ENCODE measurements around the gene SEMA3F.
A peak's percentile ranks its signal among the peaks of the same experiment; 100 is the strongest.

SEMA3F gene

DNA sequence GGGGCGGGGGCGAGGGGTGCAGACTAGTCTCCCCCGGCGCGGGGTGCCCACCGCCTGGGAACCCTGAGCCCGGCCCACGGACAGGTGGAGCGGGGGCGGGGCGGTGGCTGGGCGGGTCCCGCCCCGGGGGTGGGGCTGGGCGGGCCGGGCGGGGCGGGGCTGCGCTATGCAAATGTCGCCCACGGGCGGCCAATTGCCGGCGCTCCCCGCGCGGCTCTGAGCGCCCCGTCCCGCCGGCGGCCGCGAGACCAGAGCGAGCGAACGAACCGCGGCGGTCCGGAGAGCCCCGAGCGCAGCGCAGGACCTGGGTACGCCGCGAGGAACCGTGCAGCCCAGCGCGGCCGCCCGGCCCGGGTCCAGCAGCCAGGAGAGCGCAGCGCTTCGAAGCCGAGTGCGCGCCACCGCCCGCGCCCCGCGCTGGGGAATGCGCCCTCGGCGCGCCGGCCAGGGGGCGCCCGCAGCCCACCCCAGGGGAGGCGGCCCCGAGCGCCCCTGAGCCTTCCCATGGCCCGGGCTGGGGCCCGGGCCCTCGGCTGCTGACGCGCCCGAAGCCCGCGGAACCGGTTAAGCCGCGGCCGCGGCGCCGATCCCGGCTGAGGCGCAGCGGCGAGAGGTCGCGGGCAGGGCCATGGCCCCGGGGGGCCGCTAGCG is at the start of gene SEMA3F:
TSS of gene SEMA3F (plus strand) at position 485 of the 651 bp plus-strand sequence. CDS start 4,299 bp downstream, outside the sequence.
- peak; percentile 60 for DNase-seq (ENCODE audit: low read depth)

DNA sequence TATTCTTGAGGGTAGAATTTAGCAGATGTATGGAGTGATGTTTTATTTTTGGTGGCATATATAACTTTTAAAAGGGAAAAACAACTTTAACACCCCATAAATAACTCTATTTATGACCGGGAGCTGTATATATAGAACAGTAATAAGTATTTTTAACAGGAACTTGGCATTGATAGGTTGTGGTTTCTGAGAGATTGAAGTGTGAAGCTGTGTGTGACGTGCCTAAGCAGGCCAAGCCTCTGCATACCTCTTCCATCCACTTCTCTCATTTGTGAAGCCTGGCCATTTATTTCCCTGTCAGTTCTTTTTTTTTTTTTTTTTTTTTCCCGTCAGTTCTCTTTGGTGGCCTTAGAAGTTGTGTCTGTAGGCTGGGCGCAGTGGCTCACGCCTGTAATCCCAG is 43.4 kb upstream of the SEMA3F start:
- DNase-seq (ENCODE audit: low read depth) = no peak

DNA sequence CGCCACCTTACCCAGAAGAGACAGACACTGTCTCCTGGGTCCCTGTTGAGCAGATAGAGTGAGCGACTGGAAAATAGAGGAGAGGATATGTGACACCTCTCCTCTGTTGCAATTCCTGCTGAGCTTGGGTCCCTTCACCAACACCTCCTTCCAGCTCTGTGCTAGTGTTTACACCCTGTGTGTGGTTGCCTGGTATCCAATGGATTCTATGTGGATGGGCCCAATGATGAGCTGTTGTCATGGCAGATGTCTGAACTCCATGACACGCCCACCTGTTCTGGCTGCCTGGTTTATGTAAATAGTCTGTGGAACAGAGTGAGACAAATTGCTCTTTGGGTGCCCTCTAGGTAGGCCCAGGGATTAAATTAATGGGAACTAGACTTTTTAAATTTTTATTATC is 42.7 kb upstream of the SEMA3F start:
- DNase-seq (ENCODE audit: low read depth) = no peak

DNA sequence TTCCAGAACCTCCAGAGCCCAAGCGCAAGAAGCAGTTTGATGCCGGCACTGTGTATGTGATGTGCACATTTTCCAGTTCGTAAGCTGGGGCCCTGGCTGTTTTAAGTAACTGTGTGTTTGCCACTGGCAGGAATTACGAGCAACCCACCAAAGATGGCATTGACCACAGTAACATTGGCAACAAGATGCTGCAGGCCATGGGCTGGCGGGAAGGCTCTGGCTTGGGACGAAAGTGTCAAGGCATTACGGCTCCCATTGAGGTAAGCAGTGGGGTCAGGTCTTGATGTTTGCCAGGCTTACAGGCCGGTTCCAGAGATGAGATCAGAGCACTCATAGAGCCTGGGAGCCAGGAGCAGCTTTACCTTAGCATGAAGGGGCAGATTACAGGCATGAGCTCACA is 38.0 kb upstream of the SEMA3F start:
- no peak for DNase-seq (ENCODE audit: low read depth)

DNA sequence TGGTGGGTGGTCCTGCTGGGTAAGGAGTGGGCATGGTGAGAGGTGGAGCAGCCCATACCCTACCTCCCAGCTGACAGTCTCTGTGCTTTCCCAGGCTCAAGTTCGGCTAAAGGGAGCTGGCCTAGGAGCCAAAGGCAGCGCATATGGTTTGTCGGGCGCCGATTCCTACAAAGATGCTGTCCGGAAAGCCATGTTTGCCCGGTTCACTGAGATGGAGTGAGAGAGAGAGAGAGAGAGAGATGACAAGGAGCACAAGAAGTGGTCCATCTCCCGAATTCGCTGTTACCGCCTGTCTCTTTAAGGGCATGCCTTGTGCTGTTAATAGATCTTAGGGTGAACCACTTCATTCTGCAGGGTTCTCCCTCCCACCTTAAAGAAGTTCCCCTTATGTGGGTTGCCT is 36.9 kb upstream of the SEMA3F start:
- DNase-seq (ENCODE audit: low read depth) = no peak

DNA sequence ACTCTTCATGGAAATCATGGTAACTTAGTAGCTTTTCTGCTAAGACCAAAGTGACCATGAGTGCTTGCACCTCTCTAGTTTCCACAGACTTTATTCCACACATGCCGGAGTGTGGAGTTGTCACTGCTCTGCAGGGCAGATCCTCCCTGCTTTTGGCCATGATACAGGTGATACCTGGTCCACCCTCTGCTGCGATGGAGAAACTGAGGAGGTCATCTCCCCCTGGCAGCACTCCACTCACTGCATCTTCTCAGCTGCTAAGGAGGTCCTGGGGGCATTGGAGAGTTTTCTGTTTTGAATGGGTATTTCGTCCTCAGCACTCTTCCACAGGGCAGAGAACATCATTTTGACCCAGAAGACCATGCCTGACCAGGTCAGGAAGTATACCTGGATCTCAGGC is 35.3 kb upstream of the SEMA3F start:
- no peak for DNase-seq (ENCODE audit: low read depth)

DNA sequence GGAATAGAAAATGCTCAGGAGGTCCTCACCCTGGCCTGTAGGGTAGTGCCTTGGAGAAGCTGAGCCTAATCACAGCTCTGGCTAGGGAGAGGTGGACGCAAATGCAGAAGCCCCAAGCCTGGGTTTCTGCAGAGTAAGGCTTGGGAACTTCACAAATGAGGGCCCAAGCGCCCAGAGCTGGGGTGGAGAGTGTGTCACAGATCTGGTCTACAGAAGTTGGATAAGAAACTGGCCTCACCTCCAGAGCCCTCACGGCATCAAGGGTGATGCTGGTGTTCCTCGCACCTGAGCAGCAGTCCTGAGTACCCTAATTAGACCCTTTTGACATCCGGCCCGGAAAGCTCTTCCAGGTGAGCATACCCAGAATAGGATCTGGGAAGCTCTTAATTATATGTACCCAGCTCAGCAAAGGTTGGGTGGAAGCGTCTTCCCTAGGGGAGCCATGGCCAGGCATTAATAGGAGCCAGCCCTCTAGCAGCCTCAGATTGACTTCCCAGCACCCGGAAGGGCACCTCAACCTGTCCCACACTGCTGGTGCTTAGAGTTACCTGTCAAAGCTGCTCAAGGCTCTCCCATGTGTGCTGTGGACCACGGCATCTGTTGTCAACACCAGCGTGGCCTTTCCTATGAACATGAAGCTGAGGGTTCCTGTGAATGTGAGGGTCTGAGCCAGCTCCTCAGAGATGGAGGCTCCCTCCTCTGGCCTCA is 34.6 kb upstream of the SEMA3F start:
- DNase-seq (ENCODE audit: low read depth) = no peak

DNA sequence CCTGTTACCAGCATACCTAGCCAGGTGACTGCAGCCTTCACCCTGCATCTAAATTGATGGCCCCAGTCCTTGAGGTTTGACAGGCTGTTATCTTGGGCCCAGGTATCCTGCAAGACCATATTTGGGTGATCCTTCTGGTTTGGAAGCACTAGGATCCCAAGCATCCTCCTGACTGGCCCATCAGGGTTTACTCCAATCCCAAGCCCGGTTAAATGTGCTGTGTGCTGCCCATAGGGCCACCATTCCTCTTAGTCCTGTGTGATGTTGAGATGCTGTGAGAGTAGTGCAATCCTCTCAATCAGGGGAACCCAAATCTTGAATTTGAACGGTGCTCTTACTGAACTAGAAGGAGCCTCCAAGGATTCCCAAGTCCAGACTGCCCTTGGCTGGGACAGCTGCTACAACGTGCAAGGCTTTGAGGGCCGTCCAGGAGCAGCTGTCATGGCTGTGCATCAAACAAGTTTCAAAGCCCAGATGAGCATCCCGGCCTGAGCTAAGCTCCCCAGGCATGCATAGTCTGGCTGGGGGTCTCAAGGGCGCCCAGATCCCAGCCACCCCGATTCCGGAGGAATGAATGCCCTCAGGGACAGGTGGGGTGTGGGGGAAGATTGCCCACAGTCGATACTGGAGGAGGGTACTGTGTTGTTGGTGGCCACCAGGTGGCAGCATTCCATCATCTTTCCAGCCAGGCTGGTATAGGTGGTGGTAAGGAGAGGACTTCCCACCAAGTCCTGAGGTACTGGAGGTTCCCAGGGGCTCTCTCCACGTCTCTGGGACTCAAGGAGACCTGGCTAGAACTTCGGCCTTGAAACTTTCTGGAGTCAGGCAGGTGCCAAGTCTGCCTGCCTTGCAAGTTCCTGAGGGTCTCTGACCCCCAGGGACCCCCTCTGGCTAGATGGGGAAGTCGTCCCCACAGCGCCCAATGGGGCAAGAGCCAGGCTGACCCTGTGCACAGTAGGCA is 33.8 kb upstream of the SEMA3F start:
- DNase-seq (ENCODE audit: low read depth) = peak; percentile 53

DNA sequence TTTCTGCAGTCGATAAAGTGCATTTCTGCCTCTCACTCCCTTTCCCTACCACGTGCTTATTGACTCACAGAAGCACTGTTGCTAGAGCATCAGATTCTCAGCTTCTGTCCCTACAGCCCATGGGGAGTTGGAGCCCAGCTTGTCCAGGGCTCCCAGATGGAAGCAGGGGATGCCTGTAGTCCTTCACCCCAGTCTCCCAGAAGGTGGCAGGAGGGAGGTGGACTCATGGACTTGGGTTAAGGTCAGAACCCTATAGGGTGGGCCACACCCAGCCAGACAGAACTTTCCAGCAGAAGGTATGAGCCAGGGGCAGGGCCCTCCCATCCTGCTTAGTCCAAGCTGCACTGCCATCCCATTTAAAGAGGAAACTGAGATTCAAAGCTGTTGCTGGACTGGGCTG is 33.1 kb upstream of the SEMA3F start:
- no peak for DNase-seq (ENCODE audit: low read depth)

DNA sequence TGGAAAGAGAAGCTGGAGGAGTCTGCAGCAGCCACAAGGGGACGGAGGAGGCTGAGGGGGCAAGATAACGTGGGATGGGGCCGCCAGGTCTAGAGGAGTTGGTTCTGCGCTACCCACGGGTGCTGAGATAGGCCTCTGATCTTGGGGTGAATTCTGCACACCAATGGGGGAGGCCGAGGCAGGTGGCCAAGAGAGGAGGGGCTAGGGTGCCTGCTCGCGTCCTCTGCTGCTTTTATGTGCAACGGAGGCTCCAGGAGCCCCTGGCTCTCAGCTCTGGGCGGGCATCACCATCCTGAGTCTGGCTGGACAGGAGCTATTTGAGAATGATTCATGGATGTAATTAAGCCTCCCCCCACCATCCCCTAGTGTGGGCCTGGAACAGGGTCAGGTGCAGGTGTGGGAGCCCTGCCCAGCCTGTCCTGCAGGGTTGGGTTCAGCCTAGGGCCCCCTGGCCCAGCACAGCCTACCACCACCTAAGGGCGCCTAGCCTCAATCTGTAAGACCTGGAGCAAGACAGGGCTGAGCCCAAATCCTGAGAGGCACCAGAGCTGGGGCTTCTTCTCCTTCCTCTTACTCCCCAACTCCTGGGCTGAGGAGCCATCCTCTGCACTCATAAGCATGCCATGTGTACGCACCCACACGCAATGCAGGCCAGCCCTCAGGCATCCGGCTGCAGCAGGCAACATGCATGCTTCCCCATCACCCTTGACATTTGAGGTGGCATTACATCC is 32.3 kb upstream of the SEMA3F start:
- DNase-seq (ENCODE audit: low read depth) = no peak

DNA sequence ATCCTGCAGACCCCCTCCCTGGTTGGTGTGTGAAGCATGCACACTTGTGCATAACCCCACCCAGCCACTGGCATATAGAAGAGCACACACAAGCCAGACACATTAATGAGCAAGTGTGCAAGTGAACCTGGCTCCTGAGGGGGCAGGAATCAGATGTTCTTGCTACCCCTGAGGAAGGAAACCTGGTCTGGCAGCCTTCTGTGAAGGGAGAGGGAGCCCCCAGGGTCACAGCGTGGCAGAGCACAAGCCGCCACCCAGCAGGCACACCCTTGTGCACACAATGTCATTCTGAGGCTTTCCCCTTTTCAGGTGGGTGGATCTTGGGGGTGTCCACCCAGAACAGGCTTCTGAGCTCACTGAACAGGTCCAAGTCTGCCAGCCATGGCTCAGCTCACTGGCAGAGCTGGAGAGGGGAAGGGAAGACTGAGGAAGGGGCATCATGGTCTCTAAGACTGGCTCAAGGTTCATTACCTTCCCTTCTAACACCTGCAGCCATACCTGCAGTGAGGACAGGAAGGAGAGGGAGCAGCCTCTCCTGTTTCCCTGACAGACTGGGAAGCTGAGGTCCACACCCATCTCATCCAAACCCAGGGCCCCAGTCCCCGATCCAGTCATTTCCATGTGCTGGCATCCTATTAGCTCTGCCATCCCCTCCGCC is 31.6 kb upstream of the SEMA3F start:
- no peak for DNase-seq (ENCODE audit: low read depth)

DNA sequence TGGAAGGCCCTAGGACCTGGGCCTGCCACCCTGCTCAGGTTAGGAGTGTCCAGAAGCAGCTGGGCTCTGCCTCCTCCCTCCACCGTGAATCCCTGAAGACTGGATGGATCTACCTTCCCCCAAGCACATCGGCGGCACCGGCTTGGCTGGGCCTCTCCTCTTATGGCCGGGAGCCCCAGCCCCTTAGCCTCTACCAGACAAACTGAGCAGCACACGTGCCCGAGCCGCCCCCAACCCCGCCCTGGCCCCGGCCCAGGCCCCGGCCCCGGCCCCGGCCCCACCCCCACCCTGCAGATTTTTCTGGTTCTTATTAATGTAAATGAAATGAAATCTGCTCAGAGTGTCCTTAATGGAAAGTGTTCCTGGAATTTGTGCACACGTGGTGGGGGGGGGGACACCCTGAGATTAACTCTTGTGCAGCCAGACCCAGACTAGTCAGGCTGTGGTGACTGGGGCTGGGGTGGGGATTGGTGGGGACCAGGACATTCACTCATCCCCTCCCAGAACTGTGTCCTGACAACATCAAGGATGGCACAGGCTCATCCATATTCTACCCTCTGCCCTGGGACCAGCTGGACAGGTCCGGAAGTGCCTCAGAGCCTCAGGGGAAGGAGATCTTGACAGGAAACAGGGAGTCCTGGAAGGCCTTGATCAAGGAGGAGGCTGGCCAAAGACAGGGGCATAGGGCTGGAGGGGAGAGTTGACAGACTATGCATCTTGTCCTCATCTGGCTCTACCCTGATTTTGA is 30.9 kb upstream of the SEMA3F start:
- no peak for DNase-seq (ENCODE audit: low read depth)

DNA sequence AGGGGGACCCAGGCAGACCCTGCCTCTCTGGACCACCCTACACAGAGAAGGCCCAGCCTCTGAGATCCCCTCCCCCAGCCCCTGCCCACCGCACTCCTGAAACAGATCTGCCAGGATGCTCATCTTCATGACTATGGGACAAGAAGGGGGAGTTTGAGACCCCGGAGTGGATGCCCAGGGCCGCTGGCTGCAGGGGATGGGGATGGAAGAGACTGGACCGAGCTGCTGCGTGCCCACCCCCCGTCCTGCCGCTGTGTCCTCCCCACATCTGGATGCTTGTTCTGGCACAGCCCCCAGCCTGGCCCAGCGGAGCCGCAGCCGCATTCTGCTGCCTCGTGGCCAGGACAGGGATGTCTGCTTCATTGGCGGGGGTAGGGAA is 30.3 kb upstream of the SEMA3F start:
- DNase-seq (ENCODE audit: low read depth) = no peak

DNA sequence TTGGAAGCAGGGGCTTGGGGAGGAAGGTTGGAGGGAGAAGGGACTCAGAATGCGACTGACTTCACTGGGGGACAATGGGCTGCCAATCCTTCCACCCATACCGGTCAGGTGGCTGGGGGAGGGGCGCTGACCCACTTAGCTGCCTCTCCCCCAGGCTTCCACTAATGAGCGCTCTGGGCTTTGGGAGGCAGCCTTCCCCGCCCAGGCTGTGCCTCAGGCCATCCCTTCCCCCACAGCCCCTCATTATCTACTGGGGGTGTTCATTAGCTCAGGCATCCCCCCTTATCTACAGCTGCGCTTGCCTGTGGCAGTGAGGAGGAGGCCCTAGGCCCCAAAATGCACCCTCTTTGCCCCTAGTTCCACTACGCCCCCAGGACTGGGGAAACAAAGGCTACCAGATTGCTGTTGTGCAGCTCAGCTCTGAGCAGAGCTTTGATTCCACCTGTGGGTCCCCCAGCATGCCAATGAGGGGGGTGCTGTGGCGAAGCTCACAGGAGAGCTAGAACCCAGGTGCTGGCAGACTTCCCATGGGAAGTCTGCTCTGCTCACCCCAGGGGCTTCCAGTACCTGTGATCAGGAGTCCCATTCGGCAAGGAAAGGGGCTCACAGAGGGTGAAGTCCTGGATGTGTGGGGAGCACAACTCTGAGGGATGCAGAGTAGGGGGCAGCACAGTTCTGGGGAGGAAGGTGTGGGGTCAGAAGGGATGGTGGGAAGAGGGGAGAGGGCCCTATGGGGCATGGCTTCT is 29.4 kb upstream of the SEMA3F start:
- DNase-seq (ENCODE audit: low read depth) = no peak

DNA sequence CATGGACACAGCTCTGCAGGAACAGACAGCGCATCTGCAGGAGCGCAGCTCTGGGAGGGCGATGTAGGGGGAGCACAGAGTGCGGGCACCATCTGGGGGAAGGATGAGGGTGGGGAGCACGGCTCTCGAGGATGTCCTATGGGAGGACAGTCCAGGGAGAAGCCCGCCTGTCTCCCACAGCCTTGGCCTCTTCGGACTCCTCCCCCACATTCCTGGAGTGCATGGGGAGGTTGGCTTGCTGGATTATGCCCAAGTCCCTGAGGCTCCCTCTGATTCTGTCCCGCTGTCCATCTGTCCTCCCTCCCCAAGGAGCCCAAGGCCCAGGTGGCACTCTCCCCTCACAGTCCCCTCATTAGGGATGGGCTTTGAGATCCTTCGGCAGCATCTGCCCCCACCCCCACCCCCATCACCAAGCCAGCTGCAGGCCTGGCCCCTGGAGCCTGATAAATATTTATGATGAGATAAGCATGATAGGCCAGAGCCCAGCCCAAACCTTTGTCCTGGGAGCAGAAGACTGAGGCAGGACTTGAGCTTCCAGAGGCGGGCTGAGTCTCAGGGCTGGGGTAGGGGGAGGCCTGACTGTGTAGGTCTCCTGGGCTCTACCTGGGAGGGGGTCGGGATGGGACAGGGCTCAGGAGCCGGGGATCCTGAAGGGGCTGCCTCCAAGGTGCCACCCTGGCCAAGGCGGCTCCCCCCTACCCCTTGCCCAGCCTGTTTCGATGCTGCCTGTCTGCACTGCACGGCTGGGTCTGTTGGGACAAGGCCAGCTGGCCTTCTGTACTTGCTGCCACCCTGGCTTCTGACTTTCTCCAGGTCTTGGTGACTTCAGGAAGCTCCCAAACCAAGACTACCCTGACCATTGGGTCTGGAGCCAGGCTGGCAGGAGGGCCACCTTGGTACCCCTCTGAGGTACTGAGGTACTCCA is 28.6 kb upstream of the SEMA3F start:
- DNase-seq (ENCODE audit: low read depth) = no peak

DNA sequence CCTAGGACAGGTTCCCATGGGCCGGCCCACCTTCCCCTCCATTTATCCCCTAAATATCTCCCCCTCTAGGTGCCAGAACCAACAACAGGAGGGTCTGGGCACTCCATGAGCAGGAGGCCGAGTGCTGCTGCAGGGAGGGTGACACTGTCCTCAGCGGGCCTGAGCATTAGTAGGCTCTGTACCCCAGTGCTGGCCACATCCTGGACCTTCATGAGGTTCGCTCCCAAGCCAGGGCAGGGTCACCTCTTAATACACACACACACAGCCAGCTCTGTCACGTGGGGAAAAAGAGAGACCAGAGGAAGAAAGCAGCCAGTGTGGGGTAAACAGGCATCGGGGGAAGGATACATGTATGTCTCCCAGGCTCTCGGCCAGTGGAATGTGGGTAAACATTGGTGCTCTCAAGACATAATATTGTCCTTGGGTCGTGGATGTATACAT is 27.9 kb upstream of the SEMA3F start:
- no peak for DNase-seq (ENCODE audit: low read depth)

DNA sequence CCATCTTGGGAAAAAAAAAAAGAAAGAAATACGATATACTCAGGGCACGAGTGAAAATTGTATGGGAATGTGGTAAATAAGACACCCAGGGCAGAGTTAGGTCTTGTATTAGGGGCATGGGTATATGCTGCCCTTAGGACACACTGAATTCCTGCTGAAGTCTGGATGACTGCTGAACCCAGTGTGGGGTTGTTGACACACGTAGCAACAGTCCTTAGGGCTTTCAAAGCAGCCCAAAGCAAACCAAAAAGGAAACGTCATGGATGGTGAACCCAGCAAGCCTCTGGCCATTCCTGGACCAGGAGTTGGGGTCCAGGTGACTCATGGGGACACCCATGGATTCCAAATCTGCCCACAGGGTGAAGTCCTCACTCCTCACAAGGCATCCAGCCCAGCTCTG is 27.1 kb upstream of the SEMA3F start:
- no peak for DNase-seq (ENCODE audit: low read depth)

DNA sequence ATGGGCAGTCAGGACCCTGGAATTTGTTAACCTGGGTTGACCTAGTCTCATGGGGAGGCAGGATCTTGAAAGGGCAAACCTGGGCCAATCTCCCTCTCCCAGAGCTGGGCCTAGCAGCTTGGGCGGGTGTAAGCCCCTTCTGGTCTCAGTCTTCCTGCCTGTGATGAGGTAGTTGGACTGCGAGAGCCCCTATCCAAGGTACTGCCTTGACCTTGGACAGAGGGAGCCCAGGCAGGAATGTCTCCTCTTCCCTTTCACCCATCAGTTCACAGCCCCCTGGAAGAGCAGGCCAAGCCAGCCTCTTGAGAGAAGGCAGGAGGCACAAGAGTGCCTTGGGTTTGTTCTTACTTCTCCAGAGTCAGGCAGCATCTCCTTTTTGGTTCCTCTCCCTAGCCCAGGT is 24.7 kb upstream of the SEMA3F start:
- DNase-seq (ENCODE audit: low read depth) = no peak
